SK-N-SH (cell line): ENCODE measurements around the gene MTCH2. TPM values are rescaled to one million over a fixed set of nuclear protein-coding genes. Genes with fewer than 3 reads are reported as not detected.

ENCODE experiments used
- CTCF ChIA-PET: fragments of 300-600, 350-600 bp; formaldehyde crosslinking; extraction: SDS; loops from one replicate; lab custom pipeline; 2021; lab: Yijun Ruan, JAX
- POLR2A ChIA-PET: fragments of 350-600 bp; sonication (Branson Sonifier 250); formaldehyde crosslinking; extraction: SDS; loops from one replicate; lab custom pipeline; 2020; ENCODE audit warnings: antibody characterized with exemption, inconsistent platforms; lab: Yijun Ruan, JAX
- DNase-seq: peaks from one replicate; pipeline ENCODE4 v3.0.0; 2012
- H2AFZ ChIP-seq: fragments of 200-600 bp; sonication (generic); 2 replicates; pipeline ENCODE4 v1.8.1; 2016; ENCODE audit warnings: antibody characterized with exemption, mild to moderate bottlenecking, low read depth
- H3F3A ChIP-seq: fragments of 200-600 bp; sonication (generic); replicated peaks from 2 replicates; pipeline ENCODE3; 2016; ENCODE audit warnings: antibody characterized with exemption, mild to moderate bottlenecking; ENCODE audit not compliant: insufficient read depth
- H3K27ac ChIP-seq, 2 experiments: fragments of 200-500 bp in 1 of 2; fragments of 200-600 bp in 1 of 2; sonication (Bioruptor generic) in 1 of 2; sonication (generic), shearing (Covaris generic) in 1 of 2; 2 replicates each; pipeline versions ENCODE4 v1.5.1 to v1.6.1; 2014 to 2016; ENCODE audit warnings: low read depth in 2 of 2, inconsistent platforms in 1 of 2, low read length in 1 of 2, mild to moderate bottlenecking in 1 of 2, mixed read lengths in 1 of 2
- H3K27me3 ChIP-seq: fragments of 200-600 bp; sonication (generic), shearing (Covaris generic); 2 replicates; pipeline ENCODE4 v1.6.1; 2016; ENCODE audit warnings: mixed run types; ENCODE audit not compliant: insufficient read depth
- H3K36me3 ChIP-seq, 2 experiments: fragments of 200-500 bp in 1 of 2; fragments of 200-600 bp in 1 of 2; sonication (Bioruptor generic) in 1 of 2; sonication (generic) in 1 of 2; replicated peaks in 1 of 2; 2 replicates each; pipeline versions ENCODE3 to v1.5.1; 2014 to 2016; ENCODE audit warnings: low read length in 1 of 2, mild to moderate bottlenecking in 1 of 2; ENCODE audit not compliant: insufficient read depth in 2 of 2, control insufficient read depth in 1 of 2
- H3K4me1 ChIP-seq, 2 experiments: fragments of 200-500 bp in 1 of 2; fragments of 200-600 bp in 1 of 2; sonication (Bioruptor generic) in 1 of 2; sonication (generic), shearing (Covaris generic) in 1 of 2; 2 replicates each; pipeline versions ENCODE4 v1.5.1 to v1.6.1; 2014 to 2016; ENCODE audit warnings: low read depth in 1 of 2, low read length in 1 of 2, mixed run types in 1 of 2; ENCODE audit not compliant: insufficient read depth in 2 of 2, control insufficient read depth in 1 of 2
- H3K4me2 ChIP-seq: fragments of 200-600 bp; sonication (generic), shearing (Covaris generic); 2 replicates; pipeline ENCODE4 v1.6.1; 2017; ENCODE audit warnings: mixed run types
- H3K4me3 ChIP-seq, 2 experiments: fragments of 200-500 bp in 1 of 2; fragments of 200-600 bp in 1 of 2; sonication (Bioruptor generic) in 1 of 2; sonication (generic), shearing (Covaris generic) in 1 of 2; 2 replicates each; pipeline versions ENCODE4 v1.5.1 to v1.8.1; 2014 to 2016; ENCODE audit warnings: low read depth in 2 of 2, inconsistent platforms in 1 of 2, low read length in 1 of 2, mild to moderate bottlenecking in 1 of 2, mixed read lengths in 1 of 2, moderate library complexity in 1 of 2
- H3K79me2 ChIP-seq: fragments of 200-600 bp; sonication (generic); 2 replicates; pipeline ENCODE4 v1.8.1; 2017; ENCODE audit warnings: mild to moderate bottlenecking; ENCODE audit not compliant: insufficient read depth
- H3K9ac ChIP-seq: fragments of 200-600 bp; sonication (generic); 2 replicates; pipeline ENCODE4 v1.6.1; 2017; ENCODE audit warnings: mixed run types
- H3K9me2 ChIP-seq: fragments of 200-600 bp; sonication (generic); 2 replicates; pipeline ENCODE4 v1.6.1; 2017; ENCODE audit warnings: mixed run types
- H3K9me3 ChIP-seq: fragments of 200-600 bp; sonication (generic); 2 replicates; pipeline ENCODE4 v1.6.1; 2017; ENCODE audit warnings: mixed run types, mild to moderate bottlenecking, moderate library complexity
- H4K20me1 ChIP-seq: fragments of 200-600 bp; sonication (generic); 2 replicates; pipeline ENCODE4 v1.6.1; 2017; ENCODE audit warnings: mild to moderate bottlenecking, mixed run types; ENCODE audit not compliant: insufficient read depth
- CTCF ChIP-seq: fragments of 200-600 bp; sonication (generic); IDR thresholded peaks from 2 replicates; pipeline ENCODE4 v1.6.1; 2017; ENCODE audit warnings: antibody characterized with exemption, mild to moderate bottlenecking, moderate library complexity
- EP300 ChIP-seq, 2 experiments: IDR thresholded peaks; 2 replicates each; pipeline versions ENCODE4 v1.4.0 to v1.6.1; 2012; ENCODE audit warnings: borderline replicate concordance in 1 of 2, low read depth in 1 of 2, low read length in 1 of 2
- EZH2phosphoT487 ChIP-seq: fragments of 200-600 bp; sonication (generic); IDR thresholded peaks from 2 replicates; pipeline ENCODE4 v1.6.1; 2017; ENCODE audit warnings: low read depth, mixed run types, mild to moderate bottlenecking, antibody characterized with exemption, moderate library complexity, borderline replicate concordance
- FOSL2 ChIP-seq: IDR thresholded peaks from 2 replicates; pipeline ENCODE4 v1.4.0; 2012; ENCODE audit warnings: low read depth, mild to moderate bottlenecking, moderate library complexity, borderline replicate concordance
- FOXM1 ChIP-seq: IDR thresholded peaks from 2 replicates; pipeline ENCODE4 v1.4.0; 2012; ENCODE audit warnings: low read depth, mild to moderate bottlenecking
- GABPA ChIP-seq: IDR thresholded peaks from 2 replicates; pipeline ENCODE4 v1.4.0; 2012; ENCODE audit warnings: low read depth, mild to moderate bottlenecking
- GATA2 ChIP-seq: sonication (generic); formaldehyde crosslinking; IDR thresholded peaks from 2 replicates; pipeline ENCODE4 v1.5.0; 2020; ENCODE audit warnings: mild to moderate bottlenecking, missing genetic modification reagents
- RCOR1 ChIP-seq: fragments of 150-350 bp; IDR thresholded peaks from 2 replicates; pipeline ENCODE4 v1.6.1; 2017; ENCODE audit warnings: antibody characterized with exemption, low read length
- RFX5 ChIP-seq: IDR thresholded peaks from 2 replicates; pipeline ENCODE4 v1.6.1; 2012; ENCODE audit warnings: mild to moderate bottlenecking, improper control_type of control experiment, low read length
- RXRA ChIP-seq: IDR thresholded peaks from 2 replicates; pipeline ENCODE4 v1.4.0; 2012; ENCODE audit warnings: low read depth, mild to moderate bottlenecking, borderline replicate concordance
- SIN3A ChIP-seq: IDR thresholded peaks from 2 replicates; pipeline ENCODE4 v1.6.1; 2012; ENCODE audit warnings: low read depth, mild to moderate bottlenecking, low read length, moderate library complexity, borderline replicate concordance
- TEAD4 ChIP-seq: IDR thresholded peaks from 2 replicates; pipeline ENCODE4 v1.4.0; 2012; ENCODE audit warnings: mild to moderate bottlenecking, borderline replicate concordance; ENCODE audit not compliant: insufficient read depth
- YY1 ChIP-seq: IDR thresholded peaks from 2 replicates; pipeline ENCODE4 v1.4.0; 2012; ENCODE audit warnings: low read depth, mild to moderate bottlenecking
- ZBTB33 ChIP-seq: IDR thresholded peaks from 2 replicates; pipeline ENCODE4 v1.4.0; 2012; ENCODE audit warnings: low read depth, borderline replicate concordance
- WGBS: methylation state at CpG from one replicate; pipeline ENCODE4 v1.1.6; 2017; ENCODE audit warnings: low lambda C conversion rate; 5-methylcytosine and 5-hydroxymethylcytosine counted together
- polyA plus RNA-seq, 3 experiments: library from polyadenylated mRNA; depleted of rRNA; stranded (reverse); fragments of >200 nt; gene quantifications; 2 replicates each; pipeline ENCODE4 v1.2.3, GENCODE V29; 2012

MTCH2 gene
- polyA plus RNA-seq, 1 of the 3 experiments (the other 2 are of a cell fraction) = 132 TPM

GRCh38 chr11:47615249-47615648 is 27.1 kb downstream of the MTCH2 start (continued):
- TF ChIP-seq RFX5 (no peak), GATA2 (CRISPR knock-in tag) (no peak), YY1 (no peak), RCOR1 (no peak), EZH2phosphoT487 (no peak), FOXM1 (no peak), CTCF (no peak)

DNA sequence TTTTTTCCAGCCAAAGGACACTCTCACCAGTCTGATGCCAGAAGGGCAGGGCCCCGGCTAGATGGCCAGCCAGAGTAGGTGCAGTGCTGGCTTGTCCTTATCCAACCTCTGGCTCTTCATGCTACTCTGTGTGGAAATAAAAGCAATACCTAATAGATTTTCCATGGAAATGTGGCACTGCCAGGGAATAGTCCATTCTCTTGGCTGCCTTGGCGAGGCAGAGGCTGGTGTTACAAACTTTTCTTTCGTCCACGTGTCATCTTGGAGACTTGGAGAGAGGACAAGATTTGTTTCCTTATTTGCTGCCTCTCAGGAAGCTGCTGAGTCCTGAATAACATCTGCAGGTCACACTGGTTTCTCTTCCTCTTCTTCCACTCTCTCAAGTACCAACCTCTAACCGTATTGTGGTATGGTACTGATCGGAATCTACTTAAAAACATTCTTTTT is 31.0 kb downstream of the MTCH2 start:
- H3K4me2 ChIP-seq = no peak overlapping the region

More for the DNA sequence above, 31.0 kb downstream of the MTCH2 start:
- H3F3A ChIP-seq = peaks cover 5% of the 10 kb centered on the region
- H3K9me2 ChIP-seq = no peaks in the 10 kb centered on the region
- no peaks in the 10 kb centered on the region for H4K20me1 ChIP-seq
- peaks cover 0 to under 1% of the 10 kb centered on the region in 2 experiments for H3K36me3 ChIP-seq
- H3K9me3 ChIP-seq = no peaks in the 10 kb centered on the region
- ChIA-PET POLR2A (no interaction called here), CTCF (no interaction called here)
- H2AFZ ChIP-seq = no peak overlapping the region
- no peak overlapping the region for H3K27ac ChIP-seq
- H3K79me2 ChIP-seq = no peaks in the 10 kb centered on the region
- no peak overlapping the region for H3K4me3 ChIP-seq
- WGBS = 98% methylated on average over 6 of the region's 6 CpGs
- TF ChIP-seq EP300 (IDR thresholded peaks at IDR 0.05; ENCODE audit: borderline replicate concordance in 1 of 2, low read depth in 1 of 2, low read length in 1 of 2) (no peak), EZH2phosphoT487 (no peak), RXRA (no peak), SIN3A (no peak), GABPA (no peak), FOSL2 (no peak), TEAD4 (no peak), ZBTB33 (no peak)
- no peaks in the 10 kb centered on the region for H3K27me3 ChIP-seq
- no peak for DNase-seq
- H3K4me1 ChIP-seq = peaks cover 10 to 18% of the 10 kb centered on the region in 2 experiments; a peak in 1 of 4 replicates
- no peak overlapping the region for H3K9ac ChIP-seq
